ENCODE results near the gene LTBP1.
A peak's percentile ranks its signal among the peaks of the same experiment; 100 is the strongest.
"Not testable (repeated sequence)": the region's sequence is repeated elsewhere in the genome, so short reads cannot be mapped to it uniquely, and the experiment has no call there.

The LTBP1 gene

DNA sequence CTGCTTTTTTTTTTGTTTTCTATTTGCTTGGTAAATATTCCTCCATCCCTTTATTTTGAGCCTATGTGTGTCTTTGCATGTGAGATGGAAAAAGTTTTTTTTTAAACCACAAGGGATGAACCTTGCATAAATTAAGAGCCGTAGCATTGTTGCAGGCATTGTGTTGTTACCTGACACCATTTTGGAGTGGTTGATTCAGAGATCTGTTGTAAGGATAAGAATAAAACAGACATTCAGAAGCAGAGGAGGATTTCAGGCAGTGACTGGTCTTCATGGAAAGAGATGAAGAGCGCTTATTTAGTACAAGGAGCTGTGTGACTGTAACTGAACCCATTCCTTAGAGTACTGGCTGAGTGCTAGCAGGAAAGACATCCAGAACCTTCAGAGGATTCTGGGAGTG lies 101.2 kb downstream of the LTBP1 start:
- no peak for DNase-seq (ENCODE audit: low spot score)

GRCh38 chr2:33051586-33052360 lies 105.0 kb downstream of the LTBP1 start:
- DNase-seq (ENCODE audit: low spot score) = peak; percentile 82

GRCh38 chr2:33052361-33052735 lies 105.6 kb downstream of the LTBP1 start:
- no peak for DNase-seq (ENCODE audit: low spot score)

DNA sequence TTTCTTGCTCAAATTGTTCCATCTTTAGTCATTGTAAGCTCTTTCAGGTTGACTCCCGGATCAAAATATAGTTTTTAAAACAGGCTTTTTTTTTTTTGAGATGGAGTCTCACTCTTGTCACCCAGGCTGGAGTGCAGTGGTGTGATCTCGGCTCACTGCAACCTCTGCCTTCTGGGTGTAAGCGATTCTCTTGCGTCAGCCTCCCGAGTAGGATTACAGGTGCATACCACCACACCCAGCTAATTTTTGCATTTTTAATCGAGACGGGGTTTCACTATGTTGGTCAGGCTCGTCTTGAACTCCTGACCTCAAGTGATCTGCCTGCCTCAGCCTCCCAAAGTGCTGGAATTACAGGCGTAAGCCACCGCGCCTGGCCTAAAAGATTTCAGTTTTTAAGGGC lies 106.0 kb downstream of the LTBP1 start:
- DNase-seq (ENCODE audit: low spot score) = not testable (repeated sequence)

GRCh38 chr2:33056170-33056569 lies 109.4 kb downstream of the LTBP1 start:
- no peak for DNase-seq (ENCODE audit: low spot score)

DNA sequence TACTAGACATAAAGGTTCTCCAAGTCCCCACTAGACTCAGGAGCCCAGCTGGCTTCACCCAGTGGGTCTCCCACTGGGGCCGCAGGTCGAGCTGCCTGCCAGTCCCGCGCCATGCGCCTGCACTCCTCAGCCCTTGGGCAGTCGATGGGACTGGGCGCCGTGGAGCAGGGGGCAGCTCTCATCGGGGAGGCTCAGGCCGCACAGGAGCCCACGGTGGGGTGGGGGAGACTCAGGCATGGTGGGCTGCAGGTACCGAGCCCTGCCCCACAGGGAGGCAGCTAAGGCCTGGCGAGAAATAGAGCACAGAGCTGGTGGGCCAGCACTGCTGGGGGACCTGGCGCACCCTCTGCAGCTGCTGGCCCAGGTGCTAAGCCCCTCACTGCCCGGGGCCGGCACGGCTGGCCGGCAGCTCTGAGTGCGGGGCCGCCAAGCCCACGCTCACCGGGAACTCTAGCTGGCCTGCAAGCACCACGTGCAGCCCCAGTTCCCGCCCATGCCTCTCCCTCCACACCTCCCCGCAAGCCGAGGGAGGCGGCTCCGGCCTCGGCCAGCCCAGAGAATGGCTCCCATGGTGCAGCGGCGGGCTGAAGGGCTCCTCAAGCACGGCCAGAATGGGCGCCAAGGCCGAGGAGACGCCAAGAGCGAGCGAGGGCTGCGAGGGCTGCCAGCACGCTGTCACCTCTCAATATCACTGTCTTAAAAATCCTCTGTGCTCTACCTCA lies 110.7 kb downstream of the LTBP1 start:
- not testable (repeated sequence) for DNase-seq (ENCODE audit: low spot score)

GRCh38 chr2:33058716-33059470 lies 112.1 kb downstream of the LTBP1 start:
- DNase-seq (ENCODE audit: low spot score) = no peak

DNA sequence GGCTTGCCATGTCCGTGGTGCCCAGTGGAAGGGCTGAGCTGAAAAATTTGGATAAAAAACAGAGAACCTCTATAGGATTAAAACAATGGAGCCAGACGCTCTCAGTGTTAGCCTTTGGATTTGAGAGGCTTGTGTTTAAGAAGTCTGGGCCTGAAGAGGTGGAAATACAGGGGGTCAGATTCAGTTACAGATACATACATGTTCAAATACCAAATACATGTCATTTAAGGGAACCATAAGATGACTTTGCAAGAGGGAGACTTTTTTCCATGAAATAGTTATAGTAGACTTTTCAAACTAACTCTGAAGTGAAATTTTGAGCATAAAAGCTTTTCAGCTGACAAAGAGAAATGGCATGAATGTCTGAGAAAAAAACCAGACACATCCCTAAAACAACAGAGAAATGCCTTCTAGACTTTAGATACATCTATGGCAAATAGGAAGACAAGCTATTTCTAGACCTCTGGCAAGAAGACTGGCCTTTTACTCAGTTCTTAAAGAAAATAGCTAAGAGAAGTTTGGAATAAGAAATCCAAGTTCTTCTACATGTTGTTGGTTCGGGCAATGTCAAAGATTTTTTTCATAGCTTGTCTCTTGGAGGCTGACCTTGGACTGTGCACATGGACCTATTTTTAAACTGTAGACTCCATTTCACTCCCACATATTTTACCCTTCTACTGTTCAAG lies 112.9 kb downstream of the LTBP1 start:
- peak; percentile 6 for DNase-seq (ENCODE audit: low spot score)

DNA sequence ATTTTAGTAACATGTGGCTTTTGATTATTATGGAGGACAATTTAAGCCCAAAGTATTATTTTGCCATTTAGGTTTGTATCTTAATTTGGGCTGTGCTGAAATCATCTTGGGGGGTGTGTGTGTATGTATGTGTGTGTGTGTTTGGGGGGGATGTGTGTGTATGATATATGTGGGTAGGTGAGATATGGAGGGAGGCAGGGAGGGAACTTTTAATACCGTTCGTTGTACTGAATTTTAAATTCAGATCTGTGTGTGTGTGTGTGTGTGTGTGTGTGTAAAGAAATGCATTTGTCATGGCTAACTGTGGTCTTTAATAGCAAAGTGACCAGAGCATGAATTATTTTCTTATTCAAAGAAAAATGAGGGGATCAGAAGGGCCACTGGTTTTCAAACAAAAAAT lies 113.7 kb downstream of the LTBP1 start:
- DNase-seq (ENCODE audit: low spot score) = no peak

GRCh38 chr2:33062665-33063250 lies 116.0 kb downstream of the LTBP1 start:
- DNase-seq (ENCODE audit: low spot score) = no peak

- no peak for DNase-seq (ENCODE audit: low spot score)
Observed at GRCh38 chr2:33064349-33064801, 117.6 kb downstream of the LTBP1 start.

DNA sequence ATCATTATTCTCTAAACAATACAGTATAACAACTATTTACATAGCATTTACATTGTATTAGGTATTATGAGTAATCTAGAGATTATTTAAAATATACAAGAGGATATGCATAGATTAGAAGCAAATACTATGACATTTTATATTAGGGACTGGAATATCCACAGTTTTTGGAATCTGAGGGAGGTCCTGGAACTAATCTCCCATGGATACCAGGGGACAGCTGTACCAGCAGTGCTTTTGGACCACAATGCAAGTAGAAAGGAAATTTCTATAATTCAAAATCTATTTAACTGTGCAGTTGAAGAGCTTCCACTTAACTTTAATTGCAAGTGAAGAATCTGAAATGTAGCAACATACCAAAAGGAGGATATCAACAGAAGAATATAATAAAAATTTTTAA lies 120.8 kb downstream of the LTBP1 start:
- no peak for DNase-seq (ENCODE audit: low spot score)

DNA sequence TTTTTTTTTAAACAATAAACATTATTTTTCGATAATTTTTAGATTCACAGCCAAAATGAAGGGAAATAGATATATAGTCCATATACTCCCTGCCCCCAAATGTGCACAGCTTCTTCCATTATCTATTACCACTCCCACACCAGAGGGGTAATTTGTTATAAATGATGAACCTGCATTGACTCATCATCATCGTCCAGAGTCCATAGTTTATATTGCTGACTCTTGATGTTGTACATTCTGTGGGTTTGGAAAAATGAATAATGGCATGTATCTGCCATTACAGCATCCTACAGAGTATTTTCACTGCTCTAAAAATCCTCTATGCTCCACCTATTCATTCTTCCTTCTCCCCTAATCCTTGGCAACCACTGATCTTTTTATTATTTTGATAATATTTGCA lies 121.5 kb downstream of the LTBP1 start:
- peak; percentile 31 for DNase-seq (ENCODE audit: low spot score)

- peak; percentile 89 for DNase-seq (ENCODE audit: low spot score)
Observed at GRCh38 chr2:33069894-33070651, 123.3 kb downstream of the LTBP1 start.

GRCh38 chr2:33071591-33071990 lies 124.8 kb downstream of the LTBP1 start:
- no peak for DNase-seq (ENCODE audit: low spot score)

GRCh38 chr2:33072614-33073013 lies 125.9 kb downstream of the LTBP1 start:
- no peak for DNase-seq (ENCODE audit: low spot score)

- DNase-seq (ENCODE audit: low spot score) = peak; percentile 12
Observed at GRCh38 chr2:33073018-33073417, 126.3 kb downstream of the LTBP1 start.

DNA sequence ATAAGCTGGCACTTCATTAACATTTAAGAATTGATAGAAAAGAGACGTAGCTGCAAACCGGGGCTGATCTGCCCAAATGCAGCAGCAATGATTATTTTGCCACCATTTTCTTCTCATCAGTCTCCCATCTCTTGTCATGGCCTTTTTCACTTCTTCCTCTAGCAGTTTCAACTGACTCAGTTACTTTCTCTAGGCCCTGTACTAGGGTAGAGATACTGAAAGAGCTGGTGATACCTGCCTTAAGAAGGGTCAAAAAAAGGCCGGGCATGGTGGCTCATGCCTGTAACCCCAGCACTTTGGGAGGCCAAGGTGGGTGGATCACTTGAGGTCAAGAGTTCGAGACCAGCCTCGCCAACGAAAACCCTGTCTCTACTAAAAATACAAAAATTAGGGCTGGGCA lies 127.4 kb downstream of the LTBP1 start:
- no peak for DNase-seq (ENCODE audit: low spot score)

GRCh38 chr2:33077311-33077710 lies 130.6 kb downstream of the LTBP1 start:
- DNase-seq (ENCODE audit: low spot score) = no peak

- DNase-seq (ENCODE audit: low spot score) = no peak
Observed at GRCh38 chr2:33077844-33078243, 131.1 kb downstream of the LTBP1 start.

GRCh38 chr2:33081691-33082090 lies 134.9 kb downstream of the LTBP1 start:
- DNase-seq (ENCODE audit: low spot score) = no peak

Measured in GM03348 (cell line).